GM18867 (cell line): ENCODE results near the gene CIDEB.

Experiments used
- ATAC-seq: cut with Tn5 transposase; IDR thresholded peaks from one replicate; pipeline ENCODE4 v1.9.1; 2021; ENCODE audit warnings: mild to moderate bottlenecking, moderate library complexity; ENCODE audit not compliant: unreplicated experiment

Gene CIDEB

DNA sequence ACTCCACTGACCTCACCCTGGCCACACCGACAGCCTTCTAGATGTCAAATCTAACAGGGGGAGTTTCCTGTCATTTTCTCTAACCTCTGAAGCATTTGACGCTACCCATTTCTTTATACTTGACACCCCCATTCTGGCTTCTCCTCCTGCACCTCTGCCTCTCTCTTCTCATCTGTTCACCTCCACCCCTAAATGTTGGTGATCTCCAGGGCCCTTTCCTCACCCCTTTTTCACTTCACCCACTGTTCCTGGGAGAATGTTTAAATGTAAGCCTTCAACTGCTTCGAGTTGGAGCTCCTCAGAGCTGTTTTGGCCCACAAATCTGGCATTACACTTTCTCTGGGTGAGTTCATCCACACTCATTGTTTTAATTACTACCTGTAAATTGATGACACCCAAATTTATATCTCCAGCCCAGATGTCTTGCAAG is 35.9 kb downstream of the CIDEB start:
- no peak for ATAC-seq

DNA sequence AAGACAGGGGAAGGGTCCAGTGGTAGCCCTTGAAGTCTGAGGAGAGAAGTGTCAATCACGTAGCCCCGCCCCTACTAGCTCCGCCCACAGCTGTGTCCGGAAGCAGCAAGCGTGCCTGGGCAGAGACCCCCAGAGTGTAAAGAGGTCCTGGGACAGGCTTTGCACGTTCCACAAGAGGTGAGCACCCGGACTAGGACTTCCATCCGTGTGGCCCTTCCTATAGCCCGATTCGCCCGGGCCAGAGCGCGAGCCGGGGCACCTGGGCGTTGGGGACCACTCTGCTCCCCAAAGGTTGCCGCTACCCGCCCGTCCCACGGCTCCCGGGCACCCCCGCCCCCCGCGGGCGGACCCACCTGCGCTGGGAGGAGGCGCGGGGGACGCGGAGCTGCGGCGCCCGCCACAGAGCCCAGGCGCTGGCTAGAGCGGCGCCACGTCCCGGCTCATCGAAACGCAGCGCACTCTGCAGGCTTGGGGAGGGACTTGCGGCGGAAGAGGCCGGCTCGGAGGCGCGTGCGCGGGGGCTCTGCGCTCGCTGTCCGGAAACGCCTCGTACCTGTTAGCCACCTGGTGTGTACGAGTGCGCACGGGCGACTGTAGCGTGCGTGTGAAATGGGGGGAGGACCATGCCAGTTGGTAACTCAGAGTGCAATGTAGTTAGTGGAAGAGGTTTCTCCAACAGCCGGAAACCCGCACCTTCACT is 36.5 kb downstream of the CIDEB start, which contains the start of gene RABGGTA:
RABGGTA (minus strand) TSS at position 464 of the 700 bp plus-strand sequence. CDS start 482 bp downstream, outside the sequence.
- ATAC-seq: peak; percentile 89

DNA sequence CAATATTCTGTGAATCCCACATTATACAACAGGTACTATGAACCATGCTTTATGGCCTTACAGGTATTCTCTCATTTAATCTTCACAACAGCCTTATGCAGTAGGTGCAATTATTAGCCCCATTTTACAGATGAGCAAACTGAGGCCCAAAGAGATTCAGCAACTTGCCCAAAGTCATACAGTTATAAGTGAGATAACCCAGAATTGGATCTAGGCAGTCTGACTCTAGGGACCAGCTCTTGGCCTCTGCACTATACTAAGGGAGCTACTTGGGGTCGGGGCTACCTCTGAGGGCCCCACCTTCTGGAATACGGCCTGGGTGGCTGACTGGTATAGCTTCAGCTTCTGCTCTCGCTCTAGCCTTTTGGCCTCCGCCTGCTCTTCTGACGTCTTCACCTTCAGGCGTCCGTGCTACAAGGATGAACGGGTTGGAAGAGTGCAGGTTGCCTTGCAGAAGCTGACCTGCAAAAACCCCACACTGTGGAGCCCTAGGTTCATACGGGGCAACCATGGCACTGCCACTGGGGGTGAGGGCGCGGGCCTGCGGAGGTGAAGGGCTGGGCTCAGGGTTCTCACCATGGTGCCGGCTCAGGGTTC is 37.1 kb downstream of the CIDEB start:
- no peak for ATAC-seq

DNA sequence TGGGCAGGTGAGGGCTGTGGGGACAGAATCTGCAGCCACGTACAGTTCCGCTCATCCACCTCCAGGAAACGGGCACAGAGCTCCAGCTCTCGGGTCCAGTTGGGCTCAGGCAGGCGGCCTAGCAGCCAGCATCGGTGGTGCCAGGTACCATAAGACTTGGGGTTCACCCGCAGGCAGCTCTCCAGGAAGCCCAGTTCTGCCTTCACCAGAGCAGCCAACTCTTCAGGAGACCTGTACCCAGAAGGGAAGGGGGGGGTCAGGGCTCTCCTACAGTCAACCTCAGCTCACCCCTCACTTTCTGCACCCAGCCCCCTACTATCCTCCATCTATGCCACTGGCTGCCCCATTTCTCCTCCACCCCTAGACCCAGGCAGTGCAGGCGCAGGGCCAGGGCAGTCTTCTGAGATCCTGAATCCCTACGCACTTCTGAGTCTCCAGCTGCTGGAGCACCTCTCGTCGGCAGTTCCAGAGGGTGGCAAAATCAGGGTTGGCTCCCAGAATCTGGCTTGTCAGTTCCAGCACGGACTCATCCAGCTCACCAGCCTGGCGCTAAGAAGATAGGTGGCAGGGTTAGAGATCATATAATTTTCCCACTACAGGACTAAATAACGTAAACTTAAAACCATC is 37.8 kb downstream of the CIDEB start:
- ATAC-seq: no peak

DNA sequence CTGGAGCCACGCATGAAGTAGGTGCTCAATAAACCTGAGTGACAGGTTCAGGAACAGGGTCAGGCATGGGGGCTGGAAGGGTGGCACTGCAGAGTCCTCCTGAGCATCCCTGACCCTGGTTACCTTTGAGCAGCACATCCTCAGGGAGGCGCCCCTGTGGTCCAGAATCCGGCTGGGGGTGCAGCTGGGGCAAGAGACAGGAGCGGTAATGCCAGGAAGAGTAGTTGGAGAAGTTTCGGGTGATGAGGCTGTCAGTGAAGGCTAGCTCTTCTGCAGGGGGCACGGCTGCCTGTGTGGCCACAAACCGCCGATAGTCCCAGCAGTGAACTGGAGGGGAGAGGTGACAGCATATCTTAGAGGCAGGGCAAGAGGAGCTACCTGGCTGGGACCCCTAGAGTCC is 38.4 kb downstream of the CIDEB start:
- ATAC-seq: no peak

DNA sequence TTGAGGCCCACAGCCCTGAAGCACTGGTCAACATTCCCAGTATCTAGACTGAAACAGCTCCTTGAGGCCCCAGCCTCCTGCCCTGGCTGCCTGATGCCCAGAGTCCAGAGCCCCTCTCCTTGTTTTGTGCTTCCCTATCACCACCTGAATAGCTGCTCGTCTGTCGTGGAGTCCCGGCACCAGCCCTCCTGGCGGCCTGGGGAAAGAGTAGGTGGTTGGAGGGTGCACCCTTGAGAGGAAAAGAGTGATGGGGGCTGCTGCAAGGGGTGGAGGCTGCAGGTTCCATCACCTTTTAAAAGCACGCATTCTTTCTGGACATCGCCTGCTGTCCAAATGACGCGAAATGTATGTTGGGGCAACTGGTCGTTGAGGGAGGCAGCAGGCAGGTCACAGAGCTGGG is 39.6 kb downstream of the CIDEB start:
- ATAC-seq: no peak

DNA sequence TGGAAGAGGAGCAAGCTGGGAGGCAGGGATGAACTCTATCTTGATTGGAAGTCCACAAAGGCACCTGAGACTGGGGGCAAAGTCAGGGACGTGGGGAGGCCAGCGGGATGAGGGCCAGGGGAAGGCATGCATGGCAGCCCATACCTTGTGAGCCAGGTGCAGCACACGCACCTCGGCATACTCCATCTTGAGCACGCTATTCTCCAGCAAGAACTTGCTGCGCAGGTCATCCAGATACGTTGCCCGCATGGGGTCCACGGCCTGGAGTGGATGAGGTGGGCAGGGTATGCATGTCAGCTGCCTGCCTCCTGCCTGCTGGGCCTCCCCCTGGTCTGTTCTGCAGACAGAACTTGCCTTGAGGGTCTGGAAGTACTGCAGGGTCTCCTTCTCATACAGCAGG is 40.3 kb downstream of the CIDEB start:
- ATAC-seq: no peak

DNA sequence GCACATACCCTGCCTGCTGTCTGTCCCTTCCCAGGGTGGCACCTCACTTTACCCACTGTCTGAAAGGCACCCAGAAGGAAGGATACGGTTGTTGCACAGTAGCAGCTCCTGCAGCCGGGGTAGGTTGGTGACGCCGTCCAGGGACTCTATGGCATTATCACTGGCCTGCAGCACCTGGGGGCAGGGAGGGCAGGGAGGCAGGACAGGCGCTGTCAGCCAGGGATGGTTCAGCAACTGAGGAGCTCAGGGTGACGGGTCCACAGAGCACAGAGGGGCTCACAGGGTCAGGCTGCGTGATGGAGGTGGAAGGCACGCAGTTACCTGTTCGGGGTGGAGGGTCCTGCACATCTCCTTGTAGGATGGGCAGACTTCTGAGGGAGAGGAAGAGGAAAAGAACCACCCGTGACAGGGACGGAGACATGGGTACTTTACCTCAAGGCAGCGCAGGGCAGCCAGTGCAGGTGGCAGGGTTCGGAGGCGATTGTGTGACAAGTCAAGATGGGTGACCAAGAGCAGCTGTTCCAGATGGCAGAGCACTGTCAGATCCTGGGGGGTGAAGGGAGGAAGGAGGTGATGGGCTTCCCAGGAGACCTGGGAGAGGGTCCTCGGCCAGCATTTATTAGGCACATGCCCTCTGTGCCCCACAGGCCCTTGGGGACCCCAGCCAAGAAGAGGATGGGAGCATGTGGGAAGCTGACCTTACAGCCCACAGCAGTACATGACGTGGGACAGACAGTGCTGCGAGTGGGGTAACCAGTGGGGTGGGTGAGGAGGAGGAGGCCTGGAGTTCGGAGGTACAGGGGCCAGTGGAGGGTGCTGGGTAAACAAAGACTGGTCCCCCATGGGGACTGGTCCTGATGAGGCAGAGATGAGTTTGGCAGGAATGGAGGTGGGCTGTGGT is 41.2 kb downstream of the CIDEB start:
- ATAC-seq: no peak

DNA sequence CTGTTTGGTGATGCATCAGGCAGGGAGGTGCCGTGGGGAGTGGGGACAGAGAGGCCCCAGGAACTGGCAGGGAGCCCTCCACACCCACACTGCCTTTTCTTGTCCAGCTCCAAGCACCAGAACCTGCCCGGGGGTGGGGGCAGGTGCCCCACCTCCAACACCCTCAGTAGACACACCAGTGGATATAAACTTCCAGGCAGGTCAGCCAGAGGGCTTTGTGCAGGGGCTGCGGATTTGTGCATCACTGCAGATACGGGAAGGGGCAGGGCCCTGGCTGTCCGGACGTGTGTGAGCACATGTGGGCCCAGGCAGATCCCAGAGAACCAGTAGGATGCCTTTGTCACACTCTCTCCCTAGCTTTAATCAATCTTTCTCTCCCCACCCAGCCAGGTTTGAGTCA is 43.5 kb downstream of the CIDEB start:
- ATAC-seq: no peak

DNA sequence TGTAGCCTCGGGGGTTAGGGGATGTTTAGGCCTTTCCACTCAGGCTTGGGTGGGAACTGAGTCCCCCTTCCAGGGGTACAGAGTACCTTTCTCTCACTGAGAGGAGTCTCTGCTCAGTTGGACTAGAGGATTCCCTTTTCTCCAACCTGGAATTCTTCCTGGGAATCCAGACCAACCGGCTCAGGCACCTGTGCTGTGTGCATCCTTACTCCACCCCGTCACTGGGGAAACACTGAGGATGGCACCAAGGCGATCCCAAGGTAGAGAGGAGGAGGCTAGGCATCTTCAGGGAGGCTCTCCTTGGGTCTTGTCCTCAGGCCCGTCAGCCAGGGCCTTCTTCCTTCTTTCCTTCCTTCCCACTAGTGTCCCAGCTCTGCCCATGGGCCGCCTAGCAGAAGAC is 43.9 kb downstream of the CIDEB start:
- ATAC-seq: no peak

DNA sequence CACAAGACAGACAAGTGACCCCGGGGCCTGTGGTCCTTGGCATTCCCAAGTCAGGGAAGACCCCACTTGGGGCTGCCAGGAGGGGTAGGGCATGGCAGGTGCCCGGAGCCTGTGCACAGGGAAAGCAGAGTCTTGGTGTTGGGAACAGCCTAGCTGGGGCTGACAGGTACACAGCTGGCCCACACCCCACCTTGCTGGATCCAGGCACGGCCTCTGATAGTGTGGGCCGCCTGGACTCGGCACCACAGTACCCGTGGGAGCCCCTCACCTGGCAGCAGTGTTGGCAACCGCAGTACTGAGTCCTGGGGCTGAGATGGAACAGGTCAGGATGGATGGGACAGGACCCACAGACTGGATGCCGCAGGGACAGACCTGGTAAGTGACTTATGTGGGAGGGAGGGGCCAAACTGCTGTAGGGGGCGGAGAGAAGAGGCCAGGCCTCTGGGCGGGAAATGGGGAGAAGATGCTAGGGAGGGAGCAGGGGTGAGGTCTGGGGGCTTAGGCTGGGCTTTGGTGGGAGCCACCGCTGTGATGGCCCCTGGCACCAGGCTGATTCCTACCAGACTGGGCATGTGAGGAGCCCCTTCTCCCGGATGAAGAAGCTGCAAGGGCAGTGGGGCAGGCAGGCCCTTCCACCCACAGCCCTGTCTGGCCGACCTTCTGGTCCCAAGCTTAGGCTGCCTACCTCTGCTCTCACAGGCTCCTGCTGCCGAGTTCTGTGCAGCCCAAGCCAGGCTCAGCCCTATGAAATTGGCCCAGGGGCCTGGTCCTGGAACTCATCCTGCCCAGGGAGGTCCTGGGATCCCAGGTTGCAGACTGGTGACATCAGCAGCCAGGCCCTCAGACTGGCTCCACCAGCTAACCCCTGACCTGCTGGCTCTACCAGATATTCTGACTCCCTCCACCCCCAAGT is 44.7 kb downstream of the CIDEB start, which contains the start of gene TGM1:
TGM1 (minus strand) TSS at position 357 of the 913 bp plus-strand sequence. CDS start 825 bp downstream, outside the sequence.
- ATAC-seq: no peak

DNA sequence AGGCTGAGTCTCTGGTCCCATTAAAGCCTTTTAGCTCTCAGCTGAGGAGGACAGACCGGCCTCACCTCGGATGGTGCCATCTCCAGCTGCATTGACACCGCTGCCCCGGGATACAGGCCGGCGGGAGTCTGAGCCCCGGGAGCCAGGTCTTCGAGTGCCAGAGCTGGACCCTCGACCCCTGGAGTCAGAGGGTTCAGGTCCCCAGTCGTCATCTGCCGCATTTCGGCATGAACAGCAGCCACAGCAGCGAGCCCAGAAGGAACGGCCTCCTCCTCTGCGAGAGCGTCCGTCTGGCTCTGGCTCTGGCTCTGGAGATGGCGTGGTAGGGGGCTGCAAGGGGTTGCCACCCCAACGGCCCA is 45.8 kb downstream of the CIDEB start:
- ATAC-seq: no peak

DNA sequence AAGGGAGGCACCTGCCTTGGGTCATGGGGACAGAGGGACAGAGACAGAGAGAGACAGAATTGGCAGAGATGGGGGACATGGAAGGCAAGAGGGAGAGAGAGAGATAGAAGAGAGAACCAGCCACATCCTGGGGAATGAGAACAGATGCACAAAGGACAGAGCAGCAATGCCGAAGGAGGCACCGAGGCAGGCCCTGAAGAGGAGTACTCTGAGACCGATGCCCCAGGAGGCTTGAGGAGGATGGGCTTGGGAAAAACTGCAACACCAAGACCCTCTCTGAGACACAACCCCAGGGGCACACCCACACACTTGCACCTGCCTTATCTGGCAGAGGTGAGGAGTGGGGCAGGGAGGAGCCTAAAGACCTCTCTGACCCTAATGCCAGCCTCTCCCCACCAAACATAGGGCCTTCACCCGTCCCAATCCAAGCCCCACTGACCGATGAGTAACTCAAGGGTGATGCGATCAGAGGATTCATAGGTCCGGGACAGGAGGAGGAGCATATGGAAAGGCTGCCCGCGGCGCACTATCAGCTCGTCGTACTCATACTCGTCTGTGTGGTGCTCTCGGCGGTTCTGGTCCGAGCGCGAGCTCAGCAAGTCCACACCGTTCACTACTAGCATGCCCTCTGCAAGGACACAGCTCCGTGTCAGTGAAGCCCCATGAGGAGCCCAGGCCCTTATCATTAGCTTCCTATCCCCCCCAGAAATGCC is 46.4 kb downstream of the CIDEB start:
- no peak for ATAC-seq

DNA sequence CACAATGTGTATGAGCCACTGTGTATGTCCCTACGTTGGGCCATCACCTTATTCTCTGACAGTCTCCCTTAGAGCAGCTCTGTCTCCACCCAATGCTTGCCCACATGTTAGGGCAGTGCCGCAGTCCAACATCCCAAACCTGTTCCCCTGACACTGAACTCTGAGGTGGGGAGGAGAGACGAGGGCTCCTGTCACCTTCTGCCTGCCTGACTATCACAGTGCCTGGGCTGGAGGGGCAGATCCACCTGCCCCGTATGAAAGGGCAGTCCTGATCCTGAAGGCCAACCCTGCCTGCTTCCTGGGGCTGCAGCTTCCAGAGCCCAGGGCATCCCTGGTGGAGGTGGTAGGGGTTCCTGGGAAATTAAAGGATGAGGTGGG is 47.0 kb downstream of the CIDEB start:
- ATAC-seq: no peak

DNA sequence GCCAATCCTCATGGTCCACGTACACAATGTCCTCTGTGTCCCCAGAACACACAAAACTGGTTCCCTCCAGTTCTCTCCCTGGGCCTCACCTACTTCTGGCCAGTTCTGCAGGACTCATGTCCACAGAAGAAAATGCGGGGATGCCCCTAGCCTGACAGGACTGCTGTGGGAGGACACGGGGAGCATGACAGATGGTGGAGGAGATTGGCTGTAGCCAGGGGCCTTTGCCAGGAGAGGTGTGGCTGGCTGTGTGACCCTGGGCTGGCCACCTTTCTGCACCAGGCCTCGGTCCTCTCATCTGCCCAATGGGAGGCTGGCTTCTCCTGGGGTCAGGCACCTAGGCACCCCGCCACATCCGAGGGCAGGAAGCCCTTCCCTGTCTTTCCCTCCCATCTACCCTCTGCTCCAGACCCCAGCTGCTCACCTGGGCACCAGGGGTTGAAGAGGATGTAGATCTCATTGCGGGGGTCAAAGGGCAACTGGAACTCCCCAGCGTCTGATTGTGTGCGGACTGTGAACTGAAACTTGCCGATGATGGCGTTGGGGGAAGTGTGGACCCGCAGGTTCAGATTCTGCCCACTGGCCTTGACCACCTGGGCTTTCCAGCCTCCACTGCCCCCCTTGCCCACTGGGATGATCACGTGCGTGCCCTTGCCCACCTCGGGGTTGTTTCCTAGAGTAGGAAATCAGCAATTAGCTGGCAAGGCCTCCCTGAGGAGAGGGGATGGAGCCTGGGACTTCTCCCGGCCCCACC is 47.6 kb downstream of the CIDEB start:
- ATAC-seq: no peak

DNA sequence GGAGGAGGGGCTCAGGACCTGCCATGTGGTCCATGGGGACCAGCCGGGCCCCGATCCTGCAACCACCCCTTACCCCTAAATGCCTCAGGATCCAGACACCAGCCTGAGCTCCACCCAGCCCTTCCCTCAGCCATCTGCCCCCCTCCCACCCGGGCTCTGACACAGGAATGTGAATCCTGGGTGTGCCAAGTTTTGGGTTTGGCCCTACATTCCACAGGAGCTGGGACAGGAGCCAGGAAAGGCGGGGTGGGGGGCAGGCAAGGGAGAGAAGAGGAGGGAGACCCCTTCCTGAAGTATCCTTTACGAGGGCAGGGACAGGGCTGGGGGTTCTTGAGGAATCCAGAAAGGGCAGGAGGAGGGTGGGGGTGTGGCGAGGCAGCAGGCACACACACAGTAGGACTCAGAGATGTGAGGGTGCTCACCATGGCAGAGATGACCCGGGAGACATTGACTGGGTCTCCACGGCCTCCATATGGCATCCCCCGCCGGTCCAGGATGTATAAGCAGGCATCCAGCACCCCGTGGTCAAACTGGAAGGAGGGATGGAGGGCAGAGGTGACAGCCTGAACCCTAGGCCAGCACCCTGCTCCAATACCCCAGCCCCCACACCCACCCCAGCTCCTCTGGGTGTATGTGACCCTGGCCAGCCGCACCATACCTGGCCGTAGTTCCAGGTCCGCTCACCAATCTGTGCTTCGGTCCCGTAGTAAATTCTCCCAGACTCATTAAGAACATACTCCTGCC is 48.3 kb downstream of the CIDEB start:
- ATAC-seq: no peak

DNA sequence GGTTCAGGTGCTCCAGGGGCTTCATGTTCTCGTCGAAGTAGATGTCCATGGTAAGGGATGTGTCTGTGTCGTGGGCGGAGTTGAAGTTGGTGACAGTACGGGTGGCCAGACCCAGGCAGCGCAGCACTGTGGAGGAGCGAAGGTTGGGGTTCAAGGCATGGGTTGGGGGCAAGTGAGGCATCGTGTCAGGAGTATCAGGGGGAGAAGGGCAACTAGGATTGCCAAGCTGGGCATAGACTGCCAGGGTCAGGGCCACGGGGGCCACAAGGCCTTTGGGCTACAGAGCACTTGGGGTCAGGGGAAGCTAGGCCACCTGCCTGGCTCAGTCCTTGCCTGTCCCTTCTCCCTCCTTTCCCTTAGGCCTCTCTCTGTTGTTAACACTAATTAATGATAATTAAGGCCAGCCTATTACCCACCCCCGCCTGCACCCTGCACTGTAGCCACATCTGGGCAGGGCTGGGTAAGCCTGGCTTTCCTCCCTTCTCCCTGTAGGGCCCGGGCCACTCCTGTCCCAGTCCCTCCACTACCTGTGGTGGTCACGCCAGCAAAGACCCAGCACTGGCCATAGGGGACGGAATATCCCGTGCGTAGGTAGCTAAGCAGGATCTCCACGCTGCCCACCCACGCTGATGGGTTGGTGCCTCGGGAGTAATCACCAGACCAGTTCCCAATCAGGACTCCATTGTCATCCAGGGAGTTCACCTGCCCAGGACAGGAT is 49.1 kb downstream of the CIDEB start:
- ATAC-seq: no peak

DNA sequence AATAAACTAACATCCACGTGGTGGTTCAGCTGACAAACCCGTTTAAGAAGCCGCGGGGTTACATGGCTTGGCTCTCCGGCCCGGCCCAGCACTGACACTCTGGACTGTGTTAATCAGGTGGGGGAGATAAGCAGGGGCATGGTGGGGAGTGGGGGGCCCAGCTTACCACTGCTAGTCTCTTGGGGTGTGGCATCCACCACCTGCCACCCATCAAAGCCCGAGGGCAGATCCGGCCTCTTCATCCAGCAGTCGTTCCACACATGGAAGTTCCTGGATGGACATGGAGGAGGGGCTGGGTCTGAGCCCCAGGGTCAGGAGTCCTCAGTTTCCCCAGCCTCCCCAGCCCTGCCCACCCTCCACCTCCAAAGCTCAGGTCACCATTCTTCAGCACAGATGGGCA is 49.7 kb downstream of the CIDEB start:
- no peak for ATAC-seq
